ENCODE data around the gene CHRFAM7A. TPM values are rescaled to one million over a fixed set of nuclear protein-coding genes. Genes with fewer than 3 reads are reported as not detected.

The CHRFAM7A gene
- 1.6 and 2.1 TPM in 2 replicates for total RNA-seq

DNA sequence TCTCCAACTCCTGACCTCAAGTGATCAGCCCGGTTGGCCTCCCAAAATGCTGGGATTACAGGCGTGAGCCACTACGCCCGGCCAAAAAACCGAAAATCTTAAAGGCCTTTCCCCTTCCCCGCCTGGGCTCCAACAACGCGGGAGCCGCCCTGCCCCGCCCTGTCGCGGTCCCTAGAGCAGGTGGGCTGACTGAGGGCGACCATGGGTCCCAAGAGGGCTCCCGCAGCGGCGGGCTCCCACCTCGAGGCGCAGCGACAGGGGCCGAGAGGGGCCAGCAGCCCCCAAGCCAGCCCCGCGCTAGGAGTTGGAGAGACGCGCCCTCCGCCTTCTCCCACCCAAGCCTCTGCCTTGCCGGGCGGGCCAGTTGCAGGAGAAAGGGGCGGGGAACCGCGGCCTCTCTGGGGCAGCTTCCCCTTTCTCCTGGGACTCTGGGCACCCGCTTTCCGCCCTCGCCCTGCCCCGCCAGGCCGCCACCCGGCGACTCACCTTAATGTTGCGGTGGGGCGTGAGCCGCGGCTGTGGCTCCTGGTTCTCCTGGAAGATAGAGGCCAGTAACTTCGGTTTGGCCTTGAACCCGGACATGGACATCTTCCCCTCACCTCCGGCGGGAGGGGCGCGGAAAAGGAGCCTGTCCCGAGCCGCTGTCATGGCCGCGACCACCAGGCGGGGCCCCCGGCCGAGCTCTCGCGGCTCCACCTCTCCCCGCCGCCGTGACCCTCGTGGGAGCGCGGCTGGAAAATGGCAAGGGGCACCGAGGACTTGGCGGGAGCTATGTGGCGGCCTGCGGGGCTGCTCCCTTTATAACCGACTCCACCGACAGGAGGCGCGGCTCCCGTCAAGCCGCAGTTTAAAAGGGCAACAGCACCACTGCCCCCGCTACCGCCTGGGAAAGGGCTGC, at the start of gene CHRFAM7A:
Gene CHRFAM7A (minus strand): TSS at position 775 of the 898 bp plus-strand sequence. CDS start 10,189 bp downstream, outside the sequence.

DNA sequence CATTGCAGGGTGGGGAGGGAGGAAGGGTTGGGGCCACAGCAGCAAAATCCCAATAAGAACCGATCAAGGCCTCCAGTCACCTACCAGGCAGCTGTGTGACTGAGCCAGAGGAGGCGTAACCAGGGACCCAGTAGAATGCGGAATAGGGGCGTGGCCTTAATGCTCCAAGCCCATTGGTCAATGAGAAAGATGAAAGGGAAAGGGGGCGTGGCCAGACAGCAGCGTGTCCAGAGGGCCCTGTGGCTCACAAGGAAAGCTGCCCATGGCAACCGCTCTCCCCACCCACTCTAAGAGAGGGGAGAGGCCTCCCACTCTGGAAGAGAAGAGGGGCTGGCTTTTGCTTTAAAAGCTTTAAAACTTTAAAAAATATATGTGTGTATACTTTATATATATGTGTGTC, 20.8 kb upstream of the CHRFAM7A start, which contains the start of gene GOLGA8R:
Gene GOLGA8R (minus strand): TSS at position 101 of the 400 bp plus-strand sequence. CDS start 98 bp downstream, at position 3.

Other genes starting within 250 kb of the CHRFAM7A start
- 0.16 and 1.3 TPM in 2 replicates for gene GOLGA8R, start 20.7 kb upstream of the CHRFAM7A start, total RNA-seq
- 0.32 and 0.76 TPM in 2 replicates for gene GOLGA8Q, start 158.5 kb upstream of the CHRFAM7A start, total RNA-seq
- 0.97 and 1.0 TPM in 2 replicates for gene GOLGA8H, start 210.5 kb upstream of the CHRFAM7A start, total RNA-seq

Data from bladder microvascular endothelial cell (primary cell).